Kidney (tissue), 14 donors: ENCODE measurements around the gene PPP1R12B. TPM values are rescaled to one million over a fixed set of nuclear protein-coding genes. Genes with fewer than 3 reads are reported as not detected.
"Not testable (repeated sequence)": the region's sequence is repeated elsewhere in the genome, so short reads cannot be mapped to it uniquely, and the experiment has no call there.

Source experiments
- DNase-seq, 5 donors: peaks; one replicate each; pipeline ENCODE4 v3.0.0-alpha.2; 2013 to 2020
- FAIRE-seq: peaks from 2 replicates; lab custom pipeline; 2012; peaks lifted over from hg19 to GRCh38; lab: Jason Lieb, UNC
- H3K27ac ChIP-seq, 2 donors: one replicate each; pipeline ENCODE4 v1.7.0; 2013; ENCODE audit warnings: low read depth in 2 of 2, low read length in 2 of 2, inconsistent platforms in 1 of 2
- H3K27me3 ChIP-seq: one replicate; pipeline ENCODE4 v1.7.1; 2013; ENCODE audit warnings: low read length, inconsistent platforms; ENCODE audit not compliant: control insufficient read depth, insufficient read depth
- H3K36me3 ChIP-seq, 3 donors: one replicate each; pipeline versions ENCODE4 v1.7.0 to v1.7.1; 2013; ENCODE audit warnings: low read length in 3 of 3, control low read depth in 1 of 3, inconsistent platforms in 1 of 3; ENCODE audit not compliant: insufficient read depth in 3 of 3, control insufficient read depth in 2 of 3
- H3K4me1 ChIP-seq, 3 donors: one replicate each; pipeline versions ENCODE4 v1.7.0 to v1.7.1; 2013; ENCODE audit warnings: low read length in 3 of 3, inconsistent platforms in 1 of 3, low read depth in 1 of 3; ENCODE audit not compliant: control insufficient read depth in 2 of 3, insufficient read depth in 2 of 3
- H3K4me3 ChIP-seq, 3 donors: one replicate each; pipeline versions ENCODE4 v1.7.0 to v1.8.1; 2013; ENCODE audit warnings: low read length in 3 of 3, control low read depth in 1 of 3, inconsistent platforms in 1 of 3
- H3K9ac ChIP-seq, 3 donors: one replicate each; pipeline versions ENCODE4 v1.7.0 to v1.7.1; 2013; ENCODE audit warnings: low read length in 3 of 3, control low read depth in 1 of 3, inconsistent platforms in 1 of 3
- H3K9me3 ChIP-seq, 3 donors: one replicate each; pipeline versions ENCODE4 v1.7.0 to v1.7.1; 2013; ENCODE audit warnings: low read length in 3 of 3, control low read depth in 1 of 3, inconsistent platforms in 1 of 3; ENCODE audit not compliant: control insufficient read depth in 2 of 3, insufficient read depth in 1 of 3
- CTCF ChIP-seq: IDR thresholded peaks from 3 replicates; pipeline ENCODE4 v1.5.1; 2012; ENCODE audit warnings: mild to moderate bottlenecking, moderate library complexity, borderline replicate concordance; ENCODE audit not compliant: insufficient read depth; ENCODE audit errors: extremely low read depth
- intact Hi-C: fragments of 100-400 bp; cut with DNase I; formaldehyde crosslinking; loops from one replicate; pipeline ENCODE4 v1.11.1; 2022
- polyA plus RNA-seq: library from polyadenylated mRNA; stranded (reverse); fragments of 350-450 nt; fragmentation: Illumina TruSeq; extraction: RNeasy Lipid Tissue Mini Kit (QIAGEN cat#74804); gene quantifications from one replicate; pipeline ENCODE4 v1.2.3, GENCODE V29; 2014; ENCODE audit warnings: low read depth, low replicate concordance; ENCODE audit not compliant: insufficient read depth
- total RNA-seq: library from RNA; stranded (reverse); fragmentation: NEBNext Ultra II Directional; extraction: Animal tissue kit (Norgen Biotek cat#: 25700); gene quantifications from one replicate; pipeline ENCODE4 v1.2.1, GENCODE V29; 2021
- donor health status: control.
- donor health status: control.
- donor health status: control.
- donor health status: control.
- donor health status: control.
- donor health status: DM: yes; HTN: yes; CAD: no.
- donor health status: Normal renal cell carcinoma (clear cell type).

PPP1R12B gene
- total and polyA plus RNA-seq, 2 donors from 2014 or later = 5.7 to 40.0 TPM

GRCh38 chr1:202349206-202349928 lies 868 bp downstream of the PPP1R12B start:
- Histone ChIP-seq H3K9ac (peak overlapping the region; percentile 73 to 97 (median 90)), H3K9me3 (no peaks in the 10 kb centered on the region), H3K36me3 (no peaks in the 10 kb centered on the region), H3K27ac (peak overlapping the region; percentile 89 to 90), H3K4me3 (peak overlapping the region; percentile 79 to 88 (median 82)), H3K27me3 (no peaks in the 10 kb centered on the region), H3K4me1 (peaks cover 0 to 2% (median 0%) of the 10 kb centered on the region in 3 donors)
- DNase-seq = peak in 1 of 5 donors; percentile 73
- intact Hi-C loops = no loop called here
- FAIRE-seq = no peak
- TF ChIP-seq CTCF = no peak

- no peak overlapping the region for H3K4me3 ChIP-seq
- intact Hi-C loops = no loop called here
- H3K27me3 ChIP-seq = no peaks in the 10 kb centered on the region
- no peak for TF ChIP-seq CTCF
- H3K9me3 ChIP-seq = no peaks in the 10 kb centered on the region
- no peak overlapping the region for H3K27ac ChIP-seq
- DNase-seq (no peak), FAIRE-seq (no peak)
- no peaks in the 10 kb centered on the region for H3K36me3 ChIP-seq
- no peak overlapping the region for H3K9ac ChIP-seq
- H3K4me1 ChIP-seq = peaks cover 0 to 2% (median 0%) of the 10 kb centered on the region in 3 donors
Observed at GRCh38 chr1:202351725-202352124, 3.2 kb downstream of the PPP1R12B start.

GRCh38 chr1:202352583-202353197 lies 4.2 kb downstream of the PPP1R12B start:
- H3K4me1 ChIP-seq, H3K27me3 ChIP-seq, H3K9me3 ChIP-seq, intact Hi-C loops, H3K4me3 ChIP-seq, DNase-seq, H3K36me3 ChIP-seq, H3K9ac ChIP-seq, FAIRE-seq, H3K27ac ChIP-seq: not testable (repeated sequence)

- FAIRE-seq (no peak), DNase-seq (no peak)
- no peak for TF ChIP-seq CTCF
- no peaks in the 10 kb centered on the region for H3K27me3 ChIP-seq
- H3K9me3 ChIP-seq = no peaks in the 10 kb centered on the region
- no peak overlapping the region for H3K9ac ChIP-seq
- no peaks in the 10 kb centered on the region for H3K36me3 ChIP-seq
- no peak overlapping the region for H3K27ac ChIP-seq
- no peak overlapping the region for H3K4me3 ChIP-seq
- peaks cover 0 to 2% (median 0%) of the 10 kb centered on the region in 3 donors for H3K4me1 ChIP-seq
- intact Hi-C loops = no loop called here
Observed at GRCh38 chr1:202355944-202356553, 7.5 kb downstream of the PPP1R12B start.
